Endodermal cell (in vitro differentiated cells): ENCODE data around the gene EGFLAM. TPM values are rescaled to one million over a fixed set of nuclear protein-coding genes. Genes with fewer than 3 reads are reported as not detected.

Source experiments
- DNase-seq: peaks from one replicate; pipeline ENCODE4 v3.0.0-alpha.2; 2017
- H3K27ac ChIP-seq: 2 replicates; pipeline ENCODE4 v1.5.1; 2013; ENCODE audit warnings: mild to moderate bottlenecking, low read depth, low read length, moderate library complexity
- H3K27me3 ChIP-seq: 2 replicates; pipeline ENCODE4 v1.6.1; 2013; ENCODE audit warnings: mild to moderate bottlenecking, low read length, moderate library complexity; ENCODE audit not compliant: insufficient read depth, control insufficient read depth, poor library complexity, severe bottlenecking
- H3K36me3 ChIP-seq: 2 replicates; pipeline ENCODE4 v1.7.0; 2013; ENCODE audit warnings: mild to moderate bottlenecking, low read length, moderate library complexity; ENCODE audit not compliant: control insufficient read depth, insufficient read depth
- H3K4me1 ChIP-seq: one replicate; pipeline ENCODE4 v1.7.0; 2013; ENCODE audit warnings: low read length; ENCODE audit not compliant: control insufficient read depth, insufficient read depth
- H3K4me3 ChIP-seq: 2 replicates; pipeline ENCODE4 v1.5.1; 2013; ENCODE audit warnings: mild to moderate bottlenecking, low read length, moderate library complexity
- H3K9ac ChIP-seq: 2 replicates; pipeline ENCODE4 v1.6.1; 2013; ENCODE audit warnings: mild to moderate bottlenecking, low read length, moderate library complexity; ENCODE audit not compliant: poor library complexity, severe bottlenecking; ENCODE audit errors: extremely low read depth
- H3K9me3 ChIP-seq: 2 replicates; pipeline ENCODE4 v1.6.1; 2013; ENCODE audit warnings: mild to moderate bottlenecking, low read length, moderate library complexity; ENCODE audit not compliant: control insufficient read depth
- H3K27ac Mint-ChIP-seq: 2 replicates; pipeline ENCODE4 v1.8.0; 2020; ENCODE audit warnings: mixed read lengths
- H3K27me3 Mint-ChIP-seq: 2 replicates; pipeline ENCODE4 v1.8.0; 2021; ENCODE audit warnings: mild to moderate bottlenecking, mixed read lengths; ENCODE audit not compliant: insufficient read depth
- H3K36me3 Mint-ChIP-seq: 2 replicates; pipeline ENCODE4 v1.8.0; 2020; ENCODE audit warnings: low read depth, mixed read lengths
- H3K4me1 Mint-ChIP-seq: 2 replicates; pipeline ENCODE4 v1.8.0; 2020; ENCODE audit warnings: mixed read lengths
- H3K4me3 Mint-ChIP-seq: 2 replicates; pipeline ENCODE4 v1.8.0; 2020; ENCODE audit warnings: mild to moderate bottlenecking, moderate library complexity, mixed read lengths
- H3K9me3 Mint-ChIP-seq: 2 replicates; pipeline ENCODE4 v1.8.0; 2020; ENCODE audit warnings: mild to moderate bottlenecking, mixed read lengths
- CTCF ChIP-seq: fragments of 200-600 bp; sonication (generic); conservative IDR thresholded peaks from 2 replicates; pipeline ENCODE4 v1.5.0; 2021; ENCODE audit warnings: antibody characterized with exemption, mild to moderate bottlenecking
- WGBS, 2 experiments: methylation state at CpG; one replicate each; pipeline versions ENCODE4 v1.1.5 to v1.1.7; 2013; ENCODE audit warnings: missing lambda C conversion rate in 2 of 2, mixed read lengths in 1 of 2; ENCODE audit not compliant: insufficient coverage in 1 of 2, insufficient read length in 1 of 2; 5-methylcytosine and 5-hydroxymethylcytosine counted together
- total RNA-seq, 2 donors: library from RNA; stranded (reverse); fragmentation: NEBNext Ultra II Directional in 1 of 2; extraction: Animal tissue kit (Norgen Biotek cat#: 25700) in 1 of 2; gene quantifications; 2 replicates in 1 of 2; 3 replicates in 1 of 2; pipeline ENCODE4 v1.2.1, GENCODE V29; 2021

EGFLAM gene
- total RNA-seq, 2 donors from 2014 or later, result 4.4 to 8.8 TPM

DNA sequence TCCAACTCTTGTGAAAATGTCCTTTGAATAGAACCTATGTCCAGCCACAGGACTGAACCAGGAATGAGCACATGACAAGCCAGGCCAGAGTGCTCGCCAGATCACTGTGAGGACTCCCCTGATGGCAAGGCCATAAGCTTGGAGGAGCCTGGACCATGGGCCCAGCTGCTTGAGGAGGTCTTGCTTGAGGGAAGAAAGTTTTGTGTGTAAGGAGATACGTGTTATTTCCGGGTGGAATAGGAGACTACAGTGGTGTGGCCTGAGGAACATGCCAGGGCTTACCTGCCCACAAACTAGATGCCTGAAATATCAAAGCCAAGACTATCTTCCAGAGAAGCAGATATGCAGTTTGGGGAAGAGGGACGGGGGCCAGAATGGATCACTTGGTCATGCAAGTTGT is 213.3 kb downstream of the EGFLAM start:
- no peak overlapping the region for H3K9ac ChIP-seq
- Mint-ChIP-seq H3K36me3 (peaks cover 4% of the 10 kb centered on the region), H3K9me3 (no peaks in the 10 kb centered on the region), H3K4me3 (no peak overlapping the region), H3K27ac (no peak overlapping the region), H3K4me1 (peaks cover 21% of the 10 kb centered on the region), H3K27me3 (peaks cover 12% of the 10 kb centered on the region)
- H3K9me3 ChIP-seq, result no peaks in the 10 kb centered on the region
- 93 to 94% methylated on average over 2 to 4 of the region's 4 CpGs for WGBS, 2 experiments
- peaks cover 19% of the 10 kb centered on the region for H3K36me3 ChIP-seq
- H3K27me3 ChIP-seq, result no peaks in the 10 kb centered on the region
- H3K27ac ChIP-seq, result no peak overlapping the region
- TF ChIP-seq CTCF, result no peak
- peaks cover 14% of the 10 kb centered on the region for H3K4me1 ChIP-seq
- no peak for DNase-seq
- H3K4me3 ChIP-seq, result peak overlapping the region; percentile 24

DNA sequence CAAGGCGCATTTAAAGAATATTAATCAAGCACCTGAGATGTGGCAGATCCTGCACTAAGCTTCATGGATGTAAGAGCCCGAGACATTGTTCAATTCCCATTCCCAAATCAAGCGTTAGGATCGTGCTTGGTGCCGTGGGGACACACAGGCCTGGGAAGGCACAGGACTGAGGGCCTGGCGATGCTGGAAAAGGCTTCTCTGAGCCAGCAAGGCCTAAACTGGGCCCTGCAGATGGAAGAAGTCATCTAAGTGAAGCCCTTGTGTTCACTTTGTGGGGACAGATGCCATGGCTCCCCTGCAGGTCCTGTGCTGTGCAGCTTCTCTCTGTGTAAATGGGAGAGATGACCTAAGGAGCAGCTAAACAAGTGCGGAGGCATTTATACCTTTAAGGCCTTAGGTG is 214.2 kb downstream of the EGFLAM start:
- peaks cover 27% of the 10 kb centered on the region for H3K36me3 ChIP-seq
- peaks cover 21% of the 10 kb centered on the region for H3K4me1 Mint-ChIP-seq
- TF ChIP-seq CTCF, result no peak

DNA sequence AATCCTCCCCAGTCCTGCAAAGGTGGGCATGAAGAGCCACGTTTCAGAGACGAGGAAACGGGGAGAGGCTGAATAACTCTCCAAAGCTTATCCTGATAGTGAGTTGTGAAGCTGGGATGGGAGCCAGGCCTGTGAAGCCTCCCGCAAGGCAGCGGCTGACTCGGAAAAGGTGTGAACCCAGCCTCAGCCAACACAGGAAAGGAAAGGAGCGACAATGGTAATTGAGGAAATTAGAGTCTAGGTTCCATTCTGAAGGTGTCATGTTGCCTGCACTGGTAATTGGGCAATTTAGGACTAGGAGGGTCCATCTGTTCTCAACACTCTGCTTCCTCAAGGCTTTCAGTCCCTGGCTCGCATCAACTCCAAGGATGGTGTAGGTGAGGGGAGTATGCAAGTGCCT is 214.6 kb downstream of the EGFLAM start:
- H3K4me3 ChIP-seq, result no peak overlapping the region
- no peak for TF ChIP-seq CTCF
- Mint-ChIP-seq H3K9me3 (no peaks in the 10 kb centered on the region), H3K4me1 (peaks cover 19% of the 10 kb centered on the region), H3K27ac (no peak overlapping the region), H3K27me3 (peaks cover 7% of the 10 kb centered on the region), H3K4me3 (no peak overlapping the region), H3K36me3 (peaks cover 6% of the 10 kb centered on the region)
- WGBS, 2 experiments, result 58 to 88% methylated on average over 4 to 8 of the region's 8 CpGs
- DNase-seq, result peak; percentile 81
- no peak overlapping the region for H3K27ac ChIP-seq
- no peaks in the 10 kb centered on the region for H3K9me3 ChIP-seq
- H3K27me3 ChIP-seq, result no peaks in the 10 kb centered on the region
- peaks cover 14% of the 10 kb centered on the region for H3K4me1 ChIP-seq
- H3K36me3 ChIP-seq, result peaks cover 32% of the 10 kb centered on the region
- H3K9ac ChIP-seq, result no peak overlapping the region

More for the DNA sequence above, 214.2 kb downstream of the EGFLAM start:
- peaks cover 4% of the 10 kb centered on the region for H3K36me3 Mint-ChIP-seq
- no peak for DNase-seq
- Histone ChIP-seq H3K4me3 (no peak overlapping the region), H3K9me3 (no peaks in the 10 kb centered on the region), H3K27me3 (no peaks in the 10 kb centered on the region), H3K27ac (no peak overlapping the region), H3K4me1 (peaks cover 14% of the 10 kb centered on the region), H3K9ac (peak overlapping the region; percentile 1)
- no peaks in the 10 kb centered on the region for H3K9me3 Mint-ChIP-seq
- H3K27ac Mint-ChIP-seq, result no peak overlapping the region
- H3K27me3 Mint-ChIP-seq, result peaks cover 11% of the 10 kb centered on the region
- H3K4me3 Mint-ChIP-seq, result no peak overlapping the region
- WGBS, 2 experiments, result 89 to 92% methylated on average over 3 to 7 of the region's 7 CpGs
